ENCODE measurements around the gene RAD51AP1.
A peak's percentile ranks its signal among the peaks of the same experiment; 100 is the strongest.

RAD51AP1 gene

GRCh38 chr12:4538207-4539160 is at the start of gene RAD51AP1:
Gene RAD51AP1, plus strand, starts transcription at chr12:4538890. Its CDS starts 50 bp downstream, at chr12:4538940.
- H3K27ac ChIP-seq (ENCODE audit: low read length): peak within 1 kb of the TSS; percentile 79
- peak within 1 kb of the TSS; percentile 94 for H3K9ac ChIP-seq (ENCODE audit: low read length)
- peaks cover 48% of the 10 kb centered on the region for H3K4me1 ChIP-seq (ENCODE audit: low read length)
- H3K79me2 ChIP-seq (ENCODE audit: low read length): peaks cover 57% of the 10 kb centered on the region
- no peaks in the 10 kb centered on the region for H3K9me3 ChIP-seq (ENCODE audit: insufficient read depth, low read length)
- H2AFZ ChIP-seq (ENCODE audit: low read depth, low read length): peak within 1 kb of the TSS; percentile 93
- peaks cover 16% of the 10 kb centered on the region for H3K36me3 ChIP-seq (replicated peaks; ENCODE audit: low read depth, low read length)
- no peak for TF ChIP-seq EZH2phosphoT487 (IDR thresholded peaks at IDR 0.05; ENCODE audit: low read depth)
- TF ChIP-seq CTCF (IDR thresholded peaks at IDR 0.05; ENCODE audit: low read depth, low read length): no peak
- H4K20me1 ChIP-seq (ENCODE audit: insufficient read depth, low read length): no peaks in the 10 kb centered on the region
- H3K4me3 ChIP-seq (ENCODE audit: low read length): peak within 1 kb of the TSS; percentile 97
- H3K27me3 ChIP-seq (ENCODE audit: low read depth, low read length): no peaks in the 10 kb centered on the region
- peak within 1 kb of the TSS; percentile 91 for H3K4me2 ChIP-seq (ENCODE audit: low read length)

GRCh38 chr12:4489556-4489955 is 49.1 kb upstream of the RAD51AP1 start:
- Histone ChIP-seq H2AFZ (ENCODE audit: low read depth, low read length) (no peak overlapping the region), H4K20me1 (ENCODE audit: insufficient read depth, low read length) (no peaks in the 10 kb centered on the region), H3K4me3 (ENCODE audit: low read length) (no peak overlapping the region), H3K9me3 (ENCODE audit: insufficient read depth, low read length) (no peaks in the 10 kb centered on the region), H3K36me3 (replicated peaks; ENCODE audit: low read depth, low read length) (peaks cover 9% of the 10 kb centered on the region), H3K4me1 (ENCODE audit: low read length) (no peaks in the 10 kb centered on the region), H3K4me2 (ENCODE audit: low read length) (no peak overlapping the region), H3K79me2 (ENCODE audit: low read length) (no peaks in the 10 kb centered on the region), H3K9ac (ENCODE audit: low read length) (no peak overlapping the region), H3K27me3 (ENCODE audit: low read depth, low read length) (no peaks in the 10 kb centered on the region), H3K27ac (ENCODE audit: low read length) (no peak overlapping the region)
- TF ChIP-seq CTCF (IDR thresholded peaks at IDR 0.05; ENCODE audit: low read depth, low read length) (no peak), EZH2phosphoT487 (IDR thresholded peaks at IDR 0.05; ENCODE audit: low read depth) (no peak)

- no peak overlapping the region for H3K4me3 ChIP-seq (ENCODE audit: low read length)
- H3K36me3 ChIP-seq (replicated peaks; ENCODE audit: low read depth, low read length): peaks cover 11% of the 10 kb centered on the region
- TF ChIP-seq CTCF (IDR thresholded peaks at IDR 0.05; ENCODE audit: low read depth, low read length) (no peak), EZH2phosphoT487 (IDR thresholded peaks at IDR 0.05; ENCODE audit: low read depth) (no peak)
- H3K4me2 ChIP-seq (ENCODE audit: low read length): no peak overlapping the region
- no peak overlapping the region for H2AFZ ChIP-seq (ENCODE audit: low read depth, low read length)
- no peak overlapping the region for H3K9ac ChIP-seq (ENCODE audit: low read length)
- H3K9me3 ChIP-seq (ENCODE audit: insufficient read depth, low read length): no peaks in the 10 kb centered on the region
- no peaks in the 10 kb centered on the region for H3K27me3 ChIP-seq (ENCODE audit: low read depth, low read length)
- no peaks in the 10 kb centered on the region for H4K20me1 ChIP-seq (ENCODE audit: insufficient read depth, low read length)
- no peaks in the 10 kb centered on the region for H3K4me1 ChIP-seq (ENCODE audit: low read length)
- no peak overlapping the region for H3K27ac ChIP-seq (ENCODE audit: low read length)
- no peaks in the 10 kb centered on the region for H3K79me2 ChIP-seq (ENCODE audit: low read length)
These were observed 47.7 kb upstream of the RAD51AP1 start for GRCh38 chr12:4490973-4491372.

- Histone ChIP-seq H3K27me3 (ENCODE audit: low read depth, low read length) (no peaks in the 10 kb centered on the region), H3K36me3 (replicated peaks; ENCODE audit: low read depth, low read length) (peaks cover 15% of the 10 kb centered on the region), H3K79me2 (ENCODE audit: low read length) (no peaks in the 10 kb centered on the region), H3K9me3 (ENCODE audit: insufficient read depth, low read length) (no peaks in the 10 kb centered on the region), H3K4me3 (ENCODE audit: low read length) (no peak overlapping the region), H3K4me1 (ENCODE audit: low read length) (no peaks in the 10 kb centered on the region), H2AFZ (ENCODE audit: low read depth, low read length) (no peak overlapping the region), H3K9ac (ENCODE audit: low read length) (no peak overlapping the region), H3K4me2 (ENCODE audit: low read length) (no peak overlapping the region), H3K27ac (ENCODE audit: low read length) (no peak overlapping the region), H4K20me1 (ENCODE audit: insufficient read depth, low read length) (no peaks in the 10 kb centered on the region)
- TF ChIP-seq CTCF (IDR thresholded peaks at IDR 0.05; ENCODE audit: low read depth, low read length) (no peak), EZH2phosphoT487 (IDR thresholded peaks at IDR 0.05; ENCODE audit: low read depth) (no peak)
These were observed 42.4 kb upstream of the RAD51AP1 start for GRCh38 chr12:4496145-4496838.
